Heart right ventricle (tissue), 16 donors: ENCODE results near the gene PLXDC2. TPM values are rescaled to one million over a fixed set of nuclear protein-coding genes. Genes with fewer than 3 reads are reported as not detected.
A peak's percentile ranks its signal among the peaks of the same experiment; 100 is the strongest.

Experiments used
- ATAC-seq, 8 donors: fragments of 200-7000 bp; cut with Tn5 transposase; one replicate each; pipeline ENCODE4 v1.9.1; 2020; ENCODE audit warnings: mild to moderate bottlenecking in 8 of 8, moderate library complexity in 8 of 8, moderate number of reproducible peaks in 1 of 8
- DNase-seq, 2 donors: peaks; one replicate each; pipeline ENCODE4 v3.0.0-alpha.2; 2020
- H3K27ac ChIP-seq, 10 donors: fragments of 200-600 bp; sonication (generic) in 2 of 10; one replicate each; pipeline versions ENCODE4 v1.5.0 to v1.8.0; 2020 to 2022; ENCODE audit warnings: mild to moderate bottlenecking in 3 of 10
- H3K27me3 ChIP-seq, 7 donors: fragments of 200-600 bp; one replicate each; pipeline ENCODE4 v1.8.0; 2021 to 2022; ENCODE audit warnings: mild to moderate bottlenecking in 2 of 7
- H3K36me3 ChIP-seq, 9 donors: fragments of 200-600 bp; sonication (generic) in 1 of 9; one replicate each; pipeline versions ENCODE4 v1.5.0 to v1.8.0; 2020 to 2022; ENCODE audit warnings: mild to moderate bottlenecking in 2 of 9
- H3K4me1 ChIP-seq, 9 donors: fragments of 200-600 bp; sonication (generic) in 1 of 9; one replicate each; pipeline versions ENCODE4 v1.5.0 to v1.8.0; 2020 to 2022; ENCODE audit warnings: mild to moderate bottlenecking in 4 of 9
- H3K4me3 ChIP-seq, 10 donors: fragments of 200-600 bp; sonication (generic) in 2 of 10; one replicate each; pipeline versions ENCODE4 v1.5.0 to v1.8.0; 2020 to 2022; ENCODE audit warnings: mild to moderate bottlenecking in 7 of 10, moderate library complexity in 2 of 10
- H3K9me3 ChIP-seq, 11 donors: fragments of 200-600 bp in 10 of 11; sonication (generic) in 2 of 11; one replicate each; pipeline versions ENCODE4 v1.5.0 to v1.8.0; 2013 to 2022; ENCODE audit warnings: mild to moderate bottlenecking in 2 of 11, control low read depth in 1 of 11, moderate library complexity in 1 of 11
- CTCF ChIP-seq, 9 donors: fragments of 200-600 bp; sonication (generic) in 2 of 9; IDR thresholded peaks; one replicate each; pipeline versions ENCODE4 v1.5.0 to v1.8.0; 2021 to 2022; ENCODE audit warnings: antibody characterized with exemption in 9 of 9, mild to moderate bottlenecking in 5 of 9, moderate library complexity in 1 of 9
- WGBS, 2 donors: extraction: QIAGEN DNeasy Blood & Tissue Kit; methylation state at CpG; one replicate each; pipeline ENCODE4 v1.1.7; 2013; ENCODE audit warnings: inconsistent platforms in 1 of 2; 5-methylcytosine and 5-hydroxymethylcytosine counted together
- intact Hi-C, 10 donors: fragments of 100-400 bp; cut with DNase I; formaldehyde crosslinking; loops; one replicate each; pipeline versions ENCODE4 v1.11.1 to v1.14.2; 2022
- polyA plus RNA-seq, 2 donors: library from polyadenylated mRNA; stranded (reverse); fragments of 200-250 nt; gene quantifications; one replicate each; pipeline ENCODE4 v1.2.3, GENCODE V29; 2013
- total RNA-seq, 10 donors: library from RNA; stranded (reverse); fragmentation: NEBNext Ultra II Directional in 3 of 10; extraction: Animal tissue kit (Norgen Biotek cat#: 25700) in 3 of 10; gene quantifications; one replicate each; pipeline versions ENCODE4 v1.2.1 to v1.2.4, GENCODE V29; 2021 to 2023
- donor health status: Arrhythmogenic right ventricular cardiomyopathy.
- donor health status: ischemic (EF 13 %, LVEDD 7.1; RV severe dilation, severe dysfunction).
- donor health status: healthy with polysubstance abuse.
- donor health status: DM: no; HTN: yes; CAD: no.
- donor health status: DM: no; HTN: no; CAD: no.
- donor health status: ischemic (EF 25% LVEDD 6.9; RV normal size, moderate dysfunction).
- donor health status: ischemic (EF 25% LVEDD 5.7; RV mildly dilated, moderate dysfunction).
- donor health status: healthy.
- donor health status: DM: yes; HTN: yes; CAD: no.
- donor health status: Ischemic cardiomyopathy.
- donor health status: ischemic (EF 35%, LVEDD 5.7; RV mildly dilated, moderate dysfunction).
- donor health status: nonischemic (EF 11% LVEDD 7.7; RV severe dilation, severe dysfunction).
- donor health status: DM: yes; HTN: yes; CAD: no.
- donor health status: PGD.
- donor health status: ischemic (EF 29% LVEDD 5.4; RV normal size, mild dysfunction).
- donor health status: nonischemic (EF 23%, LVEDD 6.1; RV moderate dilation, normal function).

The PLXDC2 gene
- total and polyA plus RNA-seq, 12 donors = 4.6 to 26.8 (median 16.9) TPM

- H3K4me3 ChIP-seq = no peak overlapping the region
- peaks cover 0 to 19% (median 0%) of the 10 kb centered on the region in 9 donors for H3K4me1 ChIP-seq
- no peaks in the 10 kb centered on the region for H3K9me3 ChIP-seq
- no peaks in the 10 kb centered on the region for H3K36me3 ChIP-seq
- intact Hi-C loops = no loop called here
- peak overlapping the region in 1 of 10 donors; percentile 62 for H3K27ac ChIP-seq
- DNase-seq = no peak
- no peaks in the 10 kb centered on the region for H3K27me3 ChIP-seq
- ATAC-seq = peak in 1 of 8 donors; percentile 29
- no peak for TF ChIP-seq CTCF (IDR thresholded peaks at IDR 0.05)
- 48 to 50% methylated on average over 2 of the region's 2 CpGs for WGBS, 2 donors
Observed at GRCh38 chr10:19775296-19775695, 40.9 kb upstream of the PLXDC2 start.

GRCh38 chr10:19777806-19778205 lies 38.4 kb upstream of the PLXDC2 start:
- TF ChIP-seq CTCF (IDR thresholded peaks at IDR 0.05) = no peak
- H3K27me3 ChIP-seq = no peaks in the 10 kb centered on the region
- no peak overlapping the region for H3K27ac ChIP-seq
- H3K9me3 ChIP-seq = no peaks in the 10 kb centered on the region
- H3K36me3 ChIP-seq = no peaks in the 10 kb centered on the region
- no peak for DNase-seq
- no peak for ATAC-seq
- intact Hi-C loops = no loop called here
- H3K4me3 ChIP-seq = no peak overlapping the region
- H3K4me1 ChIP-seq = peaks cover 0 to 19% (median 0%) of the 10 kb centered on the region in 9 donors
- 35 to 59% methylated on average over 2 of the region's 2 CpGs for WGBS, 2 donors

- H3K27ac ChIP-seq = no peak overlapping the region
- no peak overlapping the region for H3K4me3 ChIP-seq
- no peaks in the 10 kb centered on the region for H3K27me3 ChIP-seq
- no peaks in the 10 kb centered on the region for H3K9me3 ChIP-seq
- TF ChIP-seq CTCF (IDR thresholded peaks at IDR 0.05) = no peak
- intact Hi-C loops = no loop called here
- peaks cover 0 to 13% (median 0%) of the 10 kb centered on the region in 9 donors for H3K4me1 ChIP-seq
- H3K36me3 ChIP-seq = no peaks in the 10 kb centered on the region
- no peak for ATAC-seq
- WGBS, 2 donors = 85 to 88% methylated on average over 2 of the region's 2 CpGs
- no peak for DNase-seq
Observed at GRCh38 chr10:19778996-19779395, 37.2 kb upstream of the PLXDC2 start.

- WGBS, 2 donors = 63 to 64% methylated on average over 6 of the region's 6 CpGs
- peaks cover 0 to 8% (median 0%) of the 10 kb centered on the region in 9 donors for H3K4me1 ChIP-seq
- TF ChIP-seq CTCF (IDR thresholded peaks at IDR 0.05) = no peak
- H3K4me3 ChIP-seq = no peak overlapping the region
- H3K9me3 ChIP-seq = no peaks in the 10 kb centered on the region
- intact Hi-C loops = no loop called here
- DNase-seq (no peak), ATAC-seq (no peak)
- no peak overlapping the region for H3K27ac ChIP-seq
- H3K27me3 ChIP-seq = no peaks in the 10 kb centered on the region
- no peaks in the 10 kb centered on the region for H3K36me3 ChIP-seq
Observed at GRCh38 chr10:19782430-19783089, 33.7 kb upstream of the PLXDC2 start.
